Measurements from ENCODE around the gene HUS1. TPM values are rescaled to one million over a fixed set of nuclear protein-coding genes. Genes with fewer than 3 reads are reported as not detected.

Gene HUS1
- total RNA-seq, 4 donors from 2014 or later = 11.5 to 15.6 (median 13.7) TPM

DNA sequence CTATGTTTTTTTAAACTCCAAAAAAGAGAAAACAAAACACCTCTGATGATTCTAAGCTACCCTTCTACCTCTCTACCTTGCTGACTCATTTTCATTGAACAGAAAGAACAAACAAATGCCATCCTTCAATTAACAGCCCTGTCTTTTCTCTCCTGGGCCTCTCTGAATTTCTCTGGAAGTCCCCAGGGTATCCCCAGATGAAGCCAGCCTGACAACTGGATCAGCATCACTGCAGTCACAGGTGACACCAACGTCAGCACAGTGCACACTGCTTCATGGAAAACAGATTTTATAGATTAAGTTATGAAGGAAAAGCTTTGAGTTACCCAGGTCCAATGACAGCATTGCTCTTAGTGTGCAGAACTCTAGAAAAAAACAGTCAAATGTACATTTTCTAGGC is 5.7 kb downstream of the HUS1 start:
- TF ChIP-seq, protein P1, sequence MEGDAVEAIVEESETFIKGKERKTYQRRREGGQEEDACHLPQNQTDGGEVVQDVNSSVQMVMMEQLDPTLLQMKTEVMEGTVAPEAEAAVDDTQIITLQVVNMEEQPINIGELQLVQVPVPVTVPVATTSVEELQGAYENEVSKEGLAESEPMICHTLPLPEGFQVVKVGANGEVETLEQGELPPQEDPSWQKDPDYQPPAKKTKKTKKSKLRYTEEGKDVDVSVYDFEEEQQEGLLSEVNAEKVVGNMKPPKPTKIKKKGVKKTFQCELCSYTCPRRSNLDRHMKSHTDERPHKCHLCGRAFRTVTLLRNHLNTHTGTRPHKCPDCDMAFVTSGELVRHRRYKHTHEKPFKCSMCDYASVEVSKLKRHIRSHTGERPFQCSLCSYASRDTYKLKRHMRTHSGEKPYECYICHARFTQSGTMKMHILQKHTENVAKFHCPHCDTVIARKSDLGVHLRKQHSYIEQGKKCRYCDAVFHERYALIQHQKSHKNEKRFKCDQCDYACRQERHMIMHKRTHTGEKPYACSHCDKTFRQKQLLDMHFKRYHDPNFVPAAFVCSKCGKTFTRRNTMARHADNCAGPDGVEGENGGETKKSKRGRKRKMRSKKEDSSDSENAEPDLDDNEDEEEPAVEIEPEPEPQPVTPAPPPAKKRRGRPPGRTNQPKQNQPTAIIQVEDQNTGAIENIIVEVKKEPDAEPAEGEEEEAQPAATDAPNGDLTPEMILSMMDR (IDR thresholded peaks at IDR 0.05) = no peak
- TF ChIP-seq POLR2A (IDR thresholded peaks at IDR 0.05; ENCODE audit: low read depth) = no peak
- no peak for TF ChIP-seq EP300 (IDR thresholded peaks at IDR 0.05)
- TF ChIP-seq POLR2AphosphoS5 (IDR thresholded peaks at IDR 0.05) = no peak
- no peak overlapping the region for H3K4me3 ChIP-seq
- H3K27me3 ChIP-seq = no peaks in the 10 kb centered on the region
- no peak overlapping the region for H3K27ac ChIP-seq (replicated peaks in 1 of 4)
- WGBS = 93% methylated on average over 1 of the region's 1 CpG
- H3K4me1 ChIP-seq = peaks cover 13 to 31% (median 15%) of the 10 kb centered on the region in 4 donors
- H3K9me3 ChIP-seq = no peaks in the 10 kb centered on the region
- no peak for DNase-seq (ENCODE audit: extremely low spot score)
- intact Hi-C loops (cut with DNase I) = no loop called here
- H3K36me3 ChIP-seq = peaks cover 50 to 89% (median 79%) of the 10 kb centered on the region in 4 donors

GRCh38 chr7:47970761-47971160 is 8.7 kb downstream of the HUS1 start:
- WGBS = 46% methylated on average over 1 of the region's 1 CpG
- intact Hi-C loops (cut with DNase I) = no loop called here
- H3K4me1 ChIP-seq = peaks cover 0 to 13% (median 0%) of the 10 kb centered on the region in 4 donors
- H3K9me3 ChIP-seq = no peaks in the 10 kb centered on the region
- DNase-seq (ENCODE audit: extremely low spot score) = no peak
- no peak overlapping the region for H3K4me3 ChIP-seq
- peak overlapping the region in 3 of 4 donors; percentile 17 to 40 (median 39) for H3K27ac ChIP-seq (replicated peaks in 1 of 4)
- H3K27me3 ChIP-seq = no peaks in the 10 kb centered on the region
- peaks cover 46 to 92% (median 85%) of the 10 kb centered on the region in 4 donors for H3K36me3 ChIP-seq
- no peak for TF ChIP-seq POLR2AphosphoS5 (IDR thresholded peaks at IDR 0.05)
- no peak for TF ChIP-seq POLR2A (IDR thresholded peaks at IDR 0.05; ENCODE audit: low read depth)

DNA sequence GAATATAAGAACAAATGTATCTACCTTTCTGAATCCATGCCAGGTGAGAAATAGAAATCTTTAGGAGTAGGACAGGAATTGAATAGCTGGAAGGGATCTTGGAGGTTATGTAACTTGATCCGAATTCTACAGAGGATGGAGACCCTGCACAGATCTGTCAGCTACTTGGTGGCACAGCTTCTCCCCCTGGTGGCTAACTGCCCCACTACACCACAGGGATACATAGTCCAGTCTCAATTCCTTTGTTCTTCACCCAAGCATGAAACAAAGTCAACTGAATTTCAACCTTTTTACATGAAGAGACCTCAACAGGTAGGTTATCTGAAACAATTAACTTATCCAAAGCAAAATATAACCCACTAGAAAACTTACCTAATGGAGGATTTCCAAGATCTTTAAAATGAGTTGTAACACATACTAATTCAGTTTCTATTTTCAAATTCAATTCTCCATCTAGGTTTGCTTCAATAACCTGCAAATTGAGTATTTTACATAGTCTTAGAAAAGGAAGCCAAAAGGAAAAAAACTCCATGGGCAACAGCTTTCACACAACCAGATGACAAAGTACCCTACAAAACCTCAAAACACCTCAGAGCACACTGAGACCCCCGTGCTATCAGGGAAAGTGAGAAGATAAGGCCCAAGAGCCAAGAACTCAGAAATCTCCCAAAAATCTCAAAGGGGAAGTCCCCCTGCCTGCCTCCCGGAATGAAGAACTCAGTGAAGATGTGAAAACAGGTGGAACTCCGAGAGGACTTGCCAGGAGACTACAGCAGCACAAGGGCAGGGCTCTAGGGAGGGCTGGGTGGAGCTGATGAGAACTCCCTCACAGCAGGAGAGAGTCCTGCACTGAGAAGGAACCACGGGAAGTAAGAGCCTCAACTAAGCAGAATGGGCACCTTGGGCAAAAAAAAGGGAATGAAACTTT is 10.3 kb downstream of the HUS1 start:
- Histone ChIP-seq H3K27ac (replicated peaks in 1 of 4) (no peak overlapping the region), H3K27me3 (no peaks in the 10 kb centered on the region), H3K36me3 (peaks cover 48 to 92% (median 85%) of the 10 kb centered on the region in 4 donors), H3K4me3 (no peak overlapping the region), H3K9me3 (no peaks in the 10 kb centered on the region), H3K4me1 (peaks cover 0 to 13% (median 0%) of the 10 kb centered on the region in 4 donors)
- peak; percentile 70 for DNase-seq (ENCODE audit: extremely low spot score)
- WGBS = 61% methylated on average over 5 of the region's 5 CpGs
- intact Hi-C loops (cut with DNase I) = no loop called here
- TF ChIP-seq, protein P1 (IDR thresholded peaks at IDR 0.05) = peak; percentile 54 to 80 (median 54)
- no peak for TF ChIP-seq EP300 (IDR thresholded peaks at IDR 0.05)

DNA sequence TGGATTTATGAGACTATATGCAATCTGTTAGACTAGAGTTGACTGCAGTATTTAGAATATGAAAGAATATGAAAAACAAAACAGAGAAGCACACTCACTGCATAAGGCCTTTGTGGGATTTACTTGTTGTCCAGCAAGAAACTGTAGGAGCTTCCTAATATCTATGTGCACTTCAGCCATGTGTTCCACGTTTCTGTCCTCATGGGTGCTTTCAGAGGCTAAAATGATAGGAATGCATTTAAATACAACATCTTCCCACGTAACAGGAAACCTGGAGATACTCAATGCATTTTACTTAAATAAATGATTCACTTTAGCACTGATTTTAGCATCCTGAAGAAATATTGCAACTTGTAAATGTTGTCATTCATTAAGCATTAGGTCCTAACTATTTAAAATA is 11.7 kb downstream of the HUS1 start:
- DNase-seq (ENCODE audit: extremely low spot score) = no peak
- peaks cover 0 to 13% (median 0%) of the 10 kb centered on the region in 4 donors for H3K4me1 ChIP-seq
- no peak overlapping the region for H3K4me3 ChIP-seq
- intact Hi-C loops (cut with DNase I) = no loop called here
- peaks cover 46 to 92% (median 83%) of the 10 kb centered on the region in 4 donors for H3K36me3 ChIP-seq
- 64% methylated on average over 2 of the region's 2 CpGs for WGBS
- H3K27ac ChIP-seq (replicated peaks in 1 of 4) = no peak overlapping the region
- H3K9me3 ChIP-seq = no peaks in the 10 kb centered on the region
- TF ChIP-seq POLR2AphosphoS5 (IDR thresholded peaks at IDR 0.05) (no peak), EP300 (IDR thresholded peaks at IDR 0.05) (no peak), POLR2A (IDR thresholded peaks at IDR 0.05; ENCODE audit: low read depth) (no peak)
- TF ChIP-seq, protein P1 (IDR thresholded peaks at IDR 0.05) = no peak
- H3K27me3 ChIP-seq = no peaks in the 10 kb centered on the region

- peaks cover 52 to 94% (median 85%) of the 10 kb centered on the region in 4 donors for H3K36me3 ChIP-seq
- TF ChIP-seq EP300 (IDR thresholded peaks at IDR 0.05) (no peak), POLR2AphosphoS5 (IDR thresholded peaks at IDR 0.05) (no peak), POLR2A (IDR thresholded peaks at IDR 0.05; ENCODE audit: low read depth) (no peak)
- TF ChIP-seq, protein P1 (IDR thresholded peaks at IDR 0.05) = no peak
- H3K4me1 ChIP-seq = peaks cover 0 to 13% (median 0%) of the 10 kb centered on the region in 4 donors
- no peaks in the 10 kb centered on the region for H3K27me3 ChIP-seq
- no peak overlapping the region for H3K4me3 ChIP-seq
- H3K27ac ChIP-seq (replicated peaks in 1 of 4) = no peak overlapping the region
- 80% methylated on average over 5 of the region's 5 CpGs for WGBS
- DNase-seq (ENCODE audit: extremely low spot score) = no peak
- H3K9me3 ChIP-seq = no peaks in the 10 kb centered on the region
- intact Hi-C loops (cut with DNase I) = no loop called here
Observed at GRCh38 chr7:47967123-47967522, 12.3 kb downstream of the HUS1 start.

Data from esophagus muscularis mucosa (tissue), 4 donors.